Fibroblast of skin of right biceps (primary cell): ENCODE data around the gene CTAGE9.
A peak's percentile ranks its signal among the peaks of the same experiment; 100 is the strongest.
"Not testable (repeated sequence)": the region's sequence is repeated elsewhere in the genome, so short reads cannot be mapped to it uniquely, and the experiment has no call there.

Source experiments
- DNase-seq: peaks from one replicate; pipeline ENCODE4 v3.0.0-alpha.2; 2013

CTAGE9 gene

GRCh38 chr6:131710917-131711316, at the start of gene CTAGE9:
TSS of gene CTAGE9 (minus strand) at chr6:131711017. CDS start at chr6:131711017, 0 bp downstream.
- DNase-seq, result not testable (repeated sequence)

- no peak for DNase-seq
Measured at GRCh38 chr6:131758920-131759319, 48.1 kb upstream of the CTAGE9 start.

GRCh38 chr6:131756039-131756438, 45.2 kb upstream of the CTAGE9 start:
- peak; percentile 59 for DNase-seq

- DNase-seq, result peak; percentile 95
Measured at GRCh38 chr6:131755597-131755996, 44.8 kb upstream of the CTAGE9 start.

GRCh38 chr6:131754715-131755567, 44.1 kb upstream of the CTAGE9 start:
- DNase-seq, result peak; percentile 40

- DNase-seq, result peak; percentile 63
Measured at GRCh38 chr6:131754088-131754487, 43.3 kb upstream of the CTAGE9 start.

- not testable (repeated sequence) for DNase-seq
Measured at GRCh38 chr6:131751012-131751715, 40.3 kb upstream of the CTAGE9 start.

- no peak for DNase-seq
Measured at GRCh38 chr6:131749023-131749422, 38.2 kb upstream of the CTAGE9 start.

GRCh38 chr6:131747821-131748353, 37.1 kb upstream of the CTAGE9 start:
- DNase-seq, result no peak

- no peak for DNase-seq
Measured at GRCh38 chr6:131745476-131745875, 34.7 kb upstream of the CTAGE9 start.

- DNase-seq, result no peak
Measured at GRCh38 chr6:131744432-131745287, 33.8 kb upstream of the CTAGE9 start.

- no peak for DNase-seq
Measured at GRCh38 chr6:131741688-131742393, 31.0 kb upstream of the CTAGE9 start.

GRCh38 chr6:131740161-131740560, 29.3 kb upstream of the CTAGE9 start:
- peak; percentile 65 for DNase-seq

GRCh38 chr6:131739136-131739535, 28.3 kb upstream of the CTAGE9 start:
- DNase-seq, result no peak

- DNase-seq, result no peak
Measured at GRCh38 chr6:131736811-131737210, 26.0 kb upstream of the CTAGE9 start.

- no peak for DNase-seq
Measured at GRCh38 chr6:131736003-131736596, 25.3 kb upstream of the CTAGE9 start.

GRCh38 chr6:131733376-131734016, 22.7 kb upstream of the CTAGE9 start:
- DNase-seq, result peak; percentile 75

GRCh38 chr6:131731224-131731623, 20.4 kb upstream of the CTAGE9 start:
- no peak for DNase-seq

- no peak for DNase-seq
Measured at GRCh38 chr6:131730264-131730663, 19.4 kb upstream of the CTAGE9 start.

GRCh38 chr6:131729550-131729949, 18.7 kb upstream of the CTAGE9 start:
- peak; percentile 12 for DNase-seq

- peak; percentile 48 for DNase-seq
Measured at GRCh38 chr6:131728296-131728939, 17.6 kb upstream of the CTAGE9 start.
